Left ventricle myocardium inferior (tissue), 1 donor: ENCODE results near the gene WDR27. TPM values are rescaled to one million over a fixed set of nuclear protein-coding genes. Genes with fewer than 3 reads are reported as not detected.
A peak's percentile ranks its signal among the peaks of the same experiment; 100 is the strongest.

ENCODE experiments used
- DNase-seq: peaks from one replicate; pipeline ENCODE4 v3.0.0-alpha.2; 2020
- H3K27ac ChIP-seq: fragments of 200-600 bp; replicated peaks from 2 replicates; pipeline ENCODE4 v1.8.0; 2021
- H3K27me3 ChIP-seq: fragments of 200-600 bp; 2 replicates; pipeline ENCODE4 v1.8.0; 2021; ENCODE audit warnings: low read depth
- H3K36me3 ChIP-seq: fragments of 200-600 bp; 2 replicates; pipeline ENCODE4 v1.8.0; 2021
- H3K4me1 ChIP-seq: fragments of 200-600 bp; 2 replicates; pipeline ENCODE4 v1.8.0; 2021
- H3K4me3 ChIP-seq: fragments of 200-600 bp; 2 replicates; pipeline ENCODE4 v1.8.0; 2021; ENCODE audit warnings: mild to moderate bottlenecking, moderate library complexity
- H3K9me3 ChIP-seq: fragments of 200-600 bp; replicated peaks from 2 replicates; pipeline ENCODE4 v1.8.0; 2021
- CTCF ChIP-seq: fragments of 200-600 bp; IDR thresholded peaks from 2 replicates; pipeline ENCODE4 v1.8.0; 2021; ENCODE audit warnings: antibody characterized with exemption, mild to moderate bottlenecking, borderline replicate concordance
- intact Hi-C: fragments of 100-400 bp; cut with micrococcal nuclease; formaldehyde crosslinking; loops from one replicate; pipeline ENCODE4 v1.11.0; 2022
- total RNA-seq: library from RNA; stranded (reverse); fragmentation: NEBNext Ultra II Directional; extraction: Animal tissue kit (Norgen Biotek cat#: 25700); gene quantifications from one replicate; pipeline ENCODE4 v1.2.1, GENCODE V29; 2021
- donor health status: DM: no; HTN: yes; CAD: no; lungs with severe emphysema.

WDR27 gene
- total RNA-seq, 1 donor from 2014 or later, result 9.1 TPM

GRCh38 chr6:169456840-169457239, 245.0 kb downstream of the WDR27 start:
- Histone ChIP-seq H3K27ac (no peak overlapping the region), H3K4me3 (no peak overlapping the region), H3K4me1 (no peaks in the 10 kb centered on the region), H3K9me3 (peaks cover 29% of the 10 kb centered on the region), H3K27me3 (no peaks in the 10 kb centered on the region), H3K36me3 (no peaks in the 10 kb centered on the region)
- intact Hi-C loops, result no loop called here
- DNase-seq, result no peak
- TF ChIP-seq CTCF, result no peak

GRCh38 chr6:169455470-169455869, 246.4 kb downstream of the WDR27 start:
- DNase-seq, result no peak
- Histone ChIP-seq H3K27me3 (no peaks in the 10 kb centered on the region), H3K9me3 (peaks cover 18% of the 10 kb centered on the region), H3K27ac (no peak overlapping the region), H3K4me3 (no peak overlapping the region), H3K4me1 (peaks cover 1% of the 10 kb centered on the region), H3K36me3 (no peaks in the 10 kb centered on the region)
- intact Hi-C loops, result no loop called here
- TF ChIP-seq CTCF, result no peak

- no peaks in the 10 kb centered on the region for H3K36me3 ChIP-seq
- peaks cover 7% of the 10 kb centered on the region for H3K4me1 ChIP-seq
- H3K27me3 ChIP-seq, result no peaks in the 10 kb centered on the region
- no peak overlapping the region for H3K4me3 ChIP-seq
- H3K27ac ChIP-seq, result no peak overlapping the region
- no peak for DNase-seq
- intact Hi-C loops, result no loop called here
- peaks cover 12% of the 10 kb centered on the region for H3K9me3 ChIP-seq
- no peak for TF ChIP-seq CTCF
Measured at GRCh38 chr6:169454872-169455204, 247.0 kb downstream of the WDR27 start.

GRCh38 chr6:169454204-169454871, 247.5 kb downstream of the WDR27 start:
- H3K36me3 ChIP-seq, result no peaks in the 10 kb centered on the region
- peaks cover 7% of the 10 kb centered on the region for H3K4me1 ChIP-seq
- H3K4me3 ChIP-seq, result no peak overlapping the region
- intact Hi-C loops, result no loop called here
- H3K9me3 ChIP-seq, result peaks cover 7% of the 10 kb centered on the region
- H3K27me3 ChIP-seq, result no peaks in the 10 kb centered on the region
- no peak for DNase-seq
- TF ChIP-seq CTCF, result no peak
- H3K27ac ChIP-seq, result no peak overlapping the region

- peak overlapping the region; percentile 83 for H3K27ac ChIP-seq
- peak overlapping the region; percentile 58 for H3K4me3 ChIP-seq
- no peaks in the 10 kb centered on the region for H3K9me3 ChIP-seq
- no peaks in the 10 kb centered on the region for H3K27me3 ChIP-seq
- no peak for TF ChIP-seq CTCF
- no peak for DNase-seq
- H3K4me1 ChIP-seq, result peaks cover 7% of the 10 kb centered on the region
- H3K36me3 ChIP-seq, result no peaks in the 10 kb centered on the region
- intact Hi-C loops, result no loop called here
Measured at GRCh38 chr6:169452869-169453620, 248.8 kb downstream of the WDR27 start.
